Heart left ventricle (tissue), 16 donors: ENCODE data around the gene ULBP3. TPM values are rescaled to one million over a fixed set of nuclear protein-coding genes. Genes with fewer than 3 reads are reported as not detected.

Experiments used
- ATAC-seq, 4 donors: fragments of 200-7000 bp; cut with Tn5 transposase; one replicate each; pipeline ENCODE4 v1.9.1; 2020 to 2022; ENCODE audit warnings: moderate library complexity in 4 of 4, mild to moderate bottlenecking in 3 of 4, moderate number of reproducible peaks in 1 of 4
- DNase-seq, 5 donors: peaks; one replicate each; pipeline ENCODE4 v3.0.0-alpha.2; 2020
- H3K27ac ChIP-seq, 12 donors: fragments of 200-600 bp; sonication (generic) in 4 of 12; one replicate each; pipeline versions ENCODE4 v1.5.0 to v1.8.0; 2016 to 2022; ENCODE audit warnings: mild to moderate bottlenecking in 2 of 12
- H3K27me3 ChIP-seq, 9 donors: fragments of 200-600 bp; sonication (generic) in 2 of 9; one replicate each; pipeline versions ENCODE4 v1.5.1 to v1.8.0; 2016 to 2022; ENCODE audit warnings: mild to moderate bottlenecking in 3 of 9
- H3K36me3 ChIP-seq, 9 donors: fragments of 200-600 bp; sonication (generic) in 2 of 9; one replicate each; pipeline versions ENCODE4 v1.5.0 to v1.8.0; 2018 to 2022; ENCODE audit warnings: mild to moderate bottlenecking in 2 of 9
- H3K4me1 ChIP-seq, 12 donors: fragments of 200-600 bp; sonication (generic) in 4 of 12; one replicate each; pipeline versions ENCODE4 v1.5.0 to v1.8.0; 2016 to 2022; ENCODE audit warnings: mild to moderate bottlenecking in 3 of 12
- H3K4me3 ChIP-seq, 12 donors: fragments of 200-600 bp; sonication (generic) in 4 of 12; one replicate each; pipeline versions ENCODE4 v1.5.0 to v1.8.0; 2017 to 2022; ENCODE audit warnings: mild to moderate bottlenecking in 9 of 12, moderate library complexity in 4 of 12
- H3K9me3 ChIP-seq, 12 donors: fragments of 200-600 bp; sonication (generic) in 4 of 12; one replicate each; pipeline versions ENCODE4 v1.5.0 to v1.8.0; 2016 to 2022; ENCODE audit warnings: mild to moderate bottlenecking in 1 of 12
- CTCF ChIP-seq, 12 donors: fragments of 200-600 bp; sonication (generic) in 4 of 12; IDR thresholded peaks; one replicate each; pipeline versions ENCODE4 v1.5.0 to v1.8.0; 2018 to 2022; ENCODE audit warnings: antibody characterized with exemption in 12 of 12, mild to moderate bottlenecking in 5 of 12
- POLR2A ChIP-seq, 2 donors: fragments of 450-650 bp; IDR thresholded peaks; one replicate each; pipeline ENCODE4 v1.6.1; 2017; ENCODE audit warnings: antibody characterized with exemption in 2 of 2, mild to moderate bottlenecking in 2 of 2, moderate library complexity in 2 of 2
- WGBS, 4 donors: extraction: QIAGEN DNeasy Blood & Tissue Kit in 2 of 4; methylation state at CpG; one replicate each; pipeline versions ENCODE4 v1.1.5 to v1.1.7; 2013 to 2018; 5-methylcytosine and 5-hydroxymethylcytosine counted together
- intact Hi-C, 10 donors: fragments of 100-400 bp; cut with DNase I; formaldehyde crosslinking; loops; one replicate each; pipeline versions ENCODE4 v1.11.1 to v1.14.2; 2022
- polyA plus RNA-seq, 2 donors: library from polyadenylated mRNA; stranded (reverse); fragments of 200-250 nt; gene quantifications; one replicate each; pipeline ENCODE4 v1.2.3, GENCODE V29; 2013
- total RNA-seq, 9 donors: library from RNA; depleted of rRNA in 2 of 9; stranded (reverse); fragments of >200 nt in 2 of 9; fragmentation: NEBNext Ultra II Directional in 3 of 9; extraction: Animal tissue kit (Norgen Biotek cat#: 25700) in 3 of 9; gene quantifications; one replicate each; pipeline versions ENCODE4 v1.1.0 to v1.2.4, GENCODE V29; 2016 to 2023
- donor health status: ischemic (EF 13 %, LVEDD 7.1; RV severe dilation, severe dysfunction).
- donor health status: healthy with polysubstance abuse.
- donor health status: DM: no; HTN: yes; CAD: no.
- donor health status: DM: no; HTN: no; CAD: no.
- donor health status: ischemic (EF 25% LVEDD 6.9; RV normal size, moderate dysfunction).
- donor health status: ischemic (EF 25% LVEDD 5.7; RV mildly dilated, moderate dysfunction).
- donor health status: healthy.
- donor health status: DM: yes; HTN: yes; CAD: no.
- donor health status: ischemic (EF 35%, LVEDD 5.7; RV mildly dilated, moderate dysfunction).
- donor health status: nonischemic (EF 11% LVEDD 7.7; RV severe dilation, severe dysfunction).
- donor health status: DM: yes; HTN: yes; CAD: no.
- donor health status: PGD.
- donor health status: ischemic (EF 29% LVEDD 5.4; RV normal size, mild dysfunction).
- donor health status: nonischemic (EF 23%, LVEDD 6.1; RV moderate dilation, normal function).

Gene ULBP3
- total and polyA plus RNA-seq, 11 donors: 0.72 to 3.6 (median 1.3) TPM; not detected in 1

DNA sequence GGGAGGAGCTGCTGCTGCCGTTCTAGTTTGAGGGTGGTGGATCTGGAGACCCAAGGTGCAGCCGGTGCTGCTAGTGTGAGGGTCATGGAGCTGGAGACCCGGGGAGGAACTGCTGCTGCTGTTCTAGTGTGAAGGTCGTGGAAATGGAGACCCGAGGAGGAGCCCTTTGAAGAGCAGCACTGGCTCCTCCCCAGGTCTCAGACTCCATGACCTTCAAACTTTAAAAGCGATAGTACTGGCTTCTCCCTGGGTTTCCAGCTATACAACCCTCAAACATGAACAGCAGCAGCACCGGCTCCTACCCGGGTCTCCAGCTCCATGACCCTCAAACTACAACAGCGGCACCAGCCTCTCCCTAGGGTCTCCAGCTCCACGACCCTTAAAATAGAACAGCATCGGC, 15.5 kb downstream of the ULBP3 start:
- H3K9me3 ChIP-seq: no peaks in the 10 kb centered on the region
- intact Hi-C loops: no loop called here
- DNase-seq: no peak
- H3K27ac ChIP-seq: no peak overlapping the region
- no peaks in the 10 kb centered on the region for H3K36me3 ChIP-seq
- TF ChIP-seq CTCF (IDR thresholded peaks at IDR 0.05): no peak
- no peak for TF ChIP-seq POLR2A (IDR thresholded peaks at IDR 0.05)
- H3K4me1 ChIP-seq: no peaks in the 10 kb centered on the region
- H3K27me3 ChIP-seq: peaks cover 0 to 46% (median 9%) of the 10 kb centered on the region in 9 donors
- no peak overlapping the region for H3K4me3 ChIP-seq
- 73 to 83% (median 79%) methylated on average over 11 of the region's 11 CpGs for WGBS, 4 donors
- ATAC-seq: no peak

GRCh38 chr6:150050846-150051245, 18.1 kb downstream of the ULBP3 start:
- peaks cover 0 to 40% (median 4%) of the 10 kb centered on the region in 9 donors for H3K27me3 ChIP-seq
- 43 to 48% (median 45%) methylated on average over 4 of the region's 4 CpGs for WGBS, 4 donors
- H3K4me1 ChIP-seq: no peaks in the 10 kb centered on the region
- no peak for DNase-seq
- H3K4me3 ChIP-seq: no peak overlapping the region
- no peak for ATAC-seq
- H3K9me3 ChIP-seq: no peaks in the 10 kb centered on the region
- no peak overlapping the region for H3K27ac ChIP-seq
- intact Hi-C loops: no loop called here
- H3K36me3 ChIP-seq: no peaks in the 10 kb centered on the region
- TF ChIP-seq POLR2A (IDR thresholded peaks at IDR 0.05) (no peak), CTCF (IDR thresholded peaks at IDR 0.05) (no peak)

DNA sequence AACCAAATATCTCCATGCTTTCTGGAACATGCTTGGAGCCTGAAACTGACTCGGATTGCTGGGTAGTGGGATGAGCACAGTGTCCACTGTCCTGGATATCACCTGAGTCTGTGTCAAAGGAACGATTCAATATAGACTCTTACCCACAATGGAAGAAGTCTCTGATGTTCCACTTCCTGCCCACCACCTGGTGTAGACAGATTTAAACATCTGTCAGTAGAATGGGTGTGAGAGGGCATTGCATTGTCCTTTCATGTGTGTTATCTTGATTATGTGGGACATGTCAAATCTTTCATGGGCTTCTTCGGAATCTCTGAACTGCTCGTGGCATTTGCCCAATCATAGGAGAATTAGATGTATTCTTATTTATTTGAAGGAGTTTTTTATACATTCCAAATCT, 20.8 kb downstream of the ULBP3 start:
- Histone ChIP-seq H3K27me3 (peaks cover 0 to 29% (median 5%) of the 10 kb centered on the region in 9 donors), H3K36me3 (no peaks in the 10 kb centered on the region), H3K4me3 (no peak overlapping the region), H3K9me3 (no peaks in the 10 kb centered on the region), H3K4me1 (no peaks in the 10 kb centered on the region), H3K27ac (no peak overlapping the region)
- intact Hi-C loops: no loop called here
- no peak for ATAC-seq
- WGBS, 4 donors: 67 to 86% (median 72%) methylated on average over 4 of the region's 4 CpGs
- TF ChIP-seq POLR2A (IDR thresholded peaks at IDR 0.05) (no peak), CTCF (IDR thresholded peaks at IDR 0.05) (no peak)
- DNase-seq: no peak

- Histone ChIP-seq H3K4me1 (no peaks in the 10 kb centered on the region), H3K27me3 (peaks cover 0 to 25% (median 0%) of the 10 kb centered on the region in 9 donors), H3K4me3 (no peak overlapping the region), H3K36me3 (no peaks in the 10 kb centered on the region), H3K9me3 (no peaks in the 10 kb centered on the region), H3K27ac (no peak overlapping the region)
- ATAC-seq: no peak
- WGBS, 4 donors: 78 to 96% (median 85%) methylated on average over 1 of the region's 1 CpG
- intact Hi-C loops: no loop called here
- TF ChIP-seq POLR2A (IDR thresholded peaks at IDR 0.05): no peak
- TF ChIP-seq CTCF (IDR thresholded peaks at IDR 0.05): no peak
- no peak for DNase-seq
Measured at GRCh38 chr6:150046943-150047342, 22.0 kb downstream of the ULBP3 start.
